ENCODE data around the gene MTIF3. TPM values are rescaled to one million over a fixed set of nuclear protein-coding genes. Genes with fewer than 3 reads are reported as not detected.

Gene MTIF3
- total RNA-seq, 1 donor from 2014 or later: 50.0 TPM

DNA sequence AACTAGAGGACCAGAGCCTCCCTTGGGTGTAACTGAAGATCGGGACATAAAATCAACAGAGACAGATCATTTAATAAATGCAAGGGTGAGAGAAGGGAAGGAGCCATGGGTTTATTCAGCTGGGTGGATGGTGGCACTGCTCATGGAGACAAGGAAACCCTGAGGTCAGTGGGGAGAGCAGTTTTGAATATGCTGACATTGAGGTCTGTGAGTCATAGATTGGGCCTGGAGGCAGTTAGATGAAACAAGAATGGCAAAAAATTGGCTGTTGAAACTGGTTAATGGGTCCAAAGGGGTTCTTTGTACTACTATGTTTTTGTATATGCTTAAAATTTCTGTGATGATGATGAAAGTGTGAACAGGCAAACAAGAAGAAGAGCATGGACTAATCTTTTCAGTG lies 31.0 kb downstream of the MTIF3 start:
- TF ChIP-seq, protein P1, sequence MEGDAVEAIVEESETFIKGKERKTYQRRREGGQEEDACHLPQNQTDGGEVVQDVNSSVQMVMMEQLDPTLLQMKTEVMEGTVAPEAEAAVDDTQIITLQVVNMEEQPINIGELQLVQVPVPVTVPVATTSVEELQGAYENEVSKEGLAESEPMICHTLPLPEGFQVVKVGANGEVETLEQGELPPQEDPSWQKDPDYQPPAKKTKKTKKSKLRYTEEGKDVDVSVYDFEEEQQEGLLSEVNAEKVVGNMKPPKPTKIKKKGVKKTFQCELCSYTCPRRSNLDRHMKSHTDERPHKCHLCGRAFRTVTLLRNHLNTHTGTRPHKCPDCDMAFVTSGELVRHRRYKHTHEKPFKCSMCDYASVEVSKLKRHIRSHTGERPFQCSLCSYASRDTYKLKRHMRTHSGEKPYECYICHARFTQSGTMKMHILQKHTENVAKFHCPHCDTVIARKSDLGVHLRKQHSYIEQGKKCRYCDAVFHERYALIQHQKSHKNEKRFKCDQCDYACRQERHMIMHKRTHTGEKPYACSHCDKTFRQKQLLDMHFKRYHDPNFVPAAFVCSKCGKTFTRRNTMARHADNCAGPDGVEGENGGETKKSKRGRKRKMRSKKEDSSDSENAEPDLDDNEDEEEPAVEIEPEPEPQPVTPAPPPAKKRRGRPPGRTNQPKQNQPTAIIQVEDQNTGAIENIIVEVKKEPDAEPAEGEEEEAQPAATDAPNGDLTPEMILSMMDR (conservative IDR thresholded peaks at IDR 0.05; ENCODE audit: low read depth, low read length): no peak
- DNase-seq (ENCODE audit: low read depth): no peak
- no peak overlapping the region for H3K4me3 ChIP-seq (ENCODE audit: low read depth, low read length)

DNA sequence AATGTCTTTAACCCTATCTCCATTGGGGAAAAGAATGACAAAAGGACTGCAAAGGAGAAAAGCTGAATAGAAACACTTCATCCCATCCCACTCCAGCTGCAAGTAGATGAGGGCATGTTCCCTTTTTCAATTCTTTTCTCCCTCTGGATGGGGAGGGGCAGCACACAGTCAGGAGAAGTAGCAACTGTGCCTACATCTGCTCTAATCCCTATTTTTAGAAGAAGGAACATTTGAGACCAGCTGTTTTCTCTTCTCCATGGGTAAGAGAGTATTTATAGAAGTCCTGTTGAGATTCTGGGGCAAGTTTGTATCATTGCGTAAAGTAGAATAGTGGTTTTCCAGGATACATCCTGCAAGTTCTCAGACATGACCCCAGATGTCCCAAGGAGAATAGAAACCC lies 35.2 kb downstream of the MTIF3 start:
- H3K4me3 ChIP-seq (ENCODE audit: low read depth, low read length): no peak overlapping the region
- no peak for DNase-seq (ENCODE audit: low read depth)
- TF ChIP-seq, protein P1 (conservative IDR thresholded peaks at IDR 0.05; ENCODE audit: low read depth, low read length): no peak

DNA sequence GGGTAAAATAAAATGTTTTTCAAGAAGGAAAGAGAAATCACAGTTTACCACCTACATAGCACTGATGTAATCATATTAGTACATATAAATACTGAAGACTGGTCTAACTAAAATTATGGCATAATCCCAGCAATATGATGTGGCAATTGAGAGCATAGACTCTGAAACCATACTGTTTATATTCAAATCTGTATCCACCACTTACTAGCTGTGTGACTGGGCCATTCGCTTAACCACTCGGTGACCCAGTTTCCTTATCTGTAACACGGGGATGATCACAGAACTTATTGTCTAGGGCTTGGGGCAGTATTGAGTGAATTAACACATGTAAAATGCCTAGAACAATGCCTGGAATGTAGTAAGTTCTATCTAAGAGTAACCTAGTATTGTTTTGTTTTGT lies 39.0 kb downstream of the MTIF3 start:
- TF ChIP-seq, protein P1 (conservative IDR thresholded peaks at IDR 0.05; ENCODE audit: low read depth, low read length): no peak
- no peak for DNase-seq (ENCODE audit: low read depth)

DNA sequence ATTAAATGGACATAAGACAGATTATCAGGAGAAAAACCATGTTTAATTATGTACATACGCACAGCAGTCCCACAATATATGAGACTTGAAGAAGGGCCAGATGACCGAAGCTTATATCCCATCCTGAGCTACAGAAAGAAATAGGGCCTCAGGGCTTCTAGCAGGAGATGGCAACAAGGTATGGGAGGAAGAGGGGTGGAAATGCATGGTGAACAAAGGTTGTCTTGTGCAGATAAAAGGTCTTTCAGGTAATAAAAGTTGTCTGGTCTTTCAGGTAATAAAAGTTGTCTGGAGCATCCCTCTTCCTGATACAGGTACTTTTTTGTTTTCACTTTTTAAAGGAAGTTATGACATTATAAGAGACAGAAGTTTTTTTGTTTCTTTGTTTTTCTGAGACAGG lies 41.4 kb downstream of the MTIF3 start:
- TF ChIP-seq, protein P1 (conservative IDR thresholded peaks at IDR 0.05; ENCODE audit: low read depth, low read length): no peak
- H3K4me3 ChIP-seq (ENCODE audit: low read depth, low read length): no peak overlapping the region
- DNase-seq (ENCODE audit: low read depth): no peak

More for the DNA sequence above, 39.0 kb downstream of the MTIF3 start:
- no peak overlapping the region for H3K4me3 ChIP-seq (ENCODE audit: low read depth, low read length)

DNA sequence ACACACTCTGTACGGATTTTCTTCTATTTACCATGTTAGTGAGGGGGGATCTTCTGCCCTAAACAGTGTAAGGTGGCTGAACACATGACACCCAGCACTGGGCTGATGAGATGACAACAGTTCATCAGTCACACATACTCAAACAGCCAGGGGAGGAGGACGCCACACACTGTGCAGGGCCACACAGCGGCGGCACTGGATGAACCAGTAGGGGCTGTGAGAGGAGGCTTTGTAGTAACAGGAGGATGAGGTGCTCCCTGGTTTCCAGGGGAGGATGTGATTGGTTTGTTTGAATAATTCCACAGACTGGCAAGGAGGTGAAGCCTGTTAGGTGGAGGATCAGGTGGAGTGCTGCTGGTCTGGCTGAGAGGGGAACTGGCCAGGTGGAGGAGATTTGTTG lies 42.3 kb downstream of the MTIF3 start:
- TF ChIP-seq, protein P1 (conservative IDR thresholded peaks at IDR 0.05; ENCODE audit: low read depth, low read length): no peak
- no peak overlapping the region for H3K4me3 ChIP-seq (ENCODE audit: low read depth, low read length)
- no peak for DNase-seq (ENCODE audit: low read depth)

DNA sequence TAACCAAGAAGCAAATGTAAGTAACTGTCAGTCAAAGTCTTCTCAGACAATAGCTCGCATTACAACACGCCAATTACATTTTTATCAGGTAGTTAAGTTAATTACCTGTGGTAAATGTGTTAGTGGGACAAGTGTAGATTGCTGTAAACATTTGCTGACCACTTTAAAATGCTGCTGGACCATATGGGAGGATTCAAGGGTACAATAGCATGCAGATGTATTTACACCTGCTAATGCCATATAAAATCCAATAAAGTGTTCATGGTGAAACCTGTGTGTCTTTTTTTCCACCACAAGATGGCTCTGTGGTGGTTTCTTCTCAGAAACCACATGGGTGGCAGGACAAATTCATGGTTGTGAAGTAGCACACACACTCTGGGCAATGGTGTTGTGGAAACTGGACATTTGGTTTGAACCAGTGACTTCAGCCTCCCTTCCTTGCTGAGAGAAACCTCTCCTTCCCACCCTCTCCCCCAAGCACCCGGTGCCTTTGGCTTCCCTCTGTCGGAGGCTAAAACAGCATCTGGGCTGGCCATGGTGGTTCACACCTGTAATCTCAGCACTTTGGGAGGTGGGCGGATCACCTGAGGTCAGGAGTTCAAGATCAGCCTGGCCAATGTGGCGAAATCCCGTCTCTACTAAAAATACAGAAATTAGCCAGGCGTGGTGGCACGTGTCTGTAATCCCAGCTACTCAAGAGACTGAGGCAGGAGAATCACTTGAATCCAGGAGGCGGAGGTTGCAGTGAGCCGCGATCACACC lies 44.0 kb downstream of the MTIF3 start:
- TF ChIP-seq, protein P1 (conservative IDR thresholded peaks at IDR 0.05; ENCODE audit: low read depth, low read length): peak; percentile 66
- DNase-seq (ENCODE audit: low read depth): no peak
- no peak overlapping the region for H3K4me3 ChIP-seq (ENCODE audit: low read depth, low read length)
